ENCODE data around the gene SFSWAP.

SFSWAP gene

DNA sequence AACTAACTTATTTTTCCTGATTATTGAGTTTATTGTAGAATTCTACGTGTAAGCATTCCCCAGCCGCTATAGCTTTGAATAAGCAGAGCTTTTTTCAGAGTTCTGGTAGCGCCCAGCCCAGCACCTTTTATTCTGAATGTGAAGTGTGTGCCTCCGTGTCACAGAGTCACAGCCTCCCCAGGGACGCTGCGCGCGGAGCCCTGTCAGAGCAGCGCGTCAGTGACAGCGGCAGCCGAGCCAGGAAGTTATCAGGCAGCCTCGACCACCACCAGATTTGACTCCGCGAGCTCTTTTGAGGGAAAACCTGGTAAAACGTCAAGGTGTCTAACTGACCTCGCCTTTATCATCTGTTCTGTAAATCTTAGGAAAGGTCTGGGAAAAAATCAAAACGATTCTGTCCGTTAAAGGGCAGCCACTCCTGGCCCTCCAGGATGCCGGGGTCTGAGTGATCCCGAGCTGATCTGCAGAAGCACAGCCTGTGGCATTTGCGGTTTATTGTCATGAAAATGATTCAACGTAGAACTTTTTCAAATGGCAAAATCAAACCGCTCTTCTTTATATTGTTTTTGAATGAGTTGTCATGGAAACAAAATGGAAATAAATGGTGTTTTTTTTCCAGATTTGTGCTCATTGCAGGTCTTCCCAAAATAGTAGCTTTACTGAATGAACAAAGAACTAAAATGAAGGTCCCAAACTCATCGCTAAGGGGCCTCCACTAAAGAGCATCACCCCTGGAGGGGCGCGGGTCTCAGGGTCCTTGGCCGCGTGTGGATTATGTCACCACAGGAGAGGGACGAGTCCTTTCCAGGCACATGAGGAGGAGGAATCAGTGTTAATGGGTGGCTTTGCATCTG is 74.2 kb downstream of the SFSWAP start:
- no peak overlapping the region for H3K4me3 ChIP-seq (ENCODE audit: low read depth in 1 of 2, low read length in 2 of 2)
- H3K36me3 ChIP-seq (ENCODE audit: control insufficient read depth in 1 of 2, insufficient read depth in 2 of 2, low read length in 2 of 2), result peaks cover 24 to 69% of the 10 kb centered on the region in 2 donors
- H3K27me3 ChIP-seq (ENCODE audit: control insufficient read depth in 1 of 2, insufficient read depth in 2 of 2, low read length in 2 of 2), result no peaks in the 10 kb centered on the region
- H3K9me3 ChIP-seq (ENCODE audit: control insufficient read depth in 1 of 2, low read length in 2 of 2), result no peaks in the 10 kb centered on the region
- H3K4me1 ChIP-seq (ENCODE audit: control insufficient read depth in 1 of 2, insufficient read depth in 2 of 2, low read length in 2 of 2), result no peaks in the 10 kb centered on the region
- no peak overlapping the region for H3K9ac ChIP-seq (ENCODE audit: low read depth in 1 of 2, low read length in 2 of 2)
- H3K27ac ChIP-seq (ENCODE audit: low read depth, low read length), result no peak overlapping the region

DNA sequence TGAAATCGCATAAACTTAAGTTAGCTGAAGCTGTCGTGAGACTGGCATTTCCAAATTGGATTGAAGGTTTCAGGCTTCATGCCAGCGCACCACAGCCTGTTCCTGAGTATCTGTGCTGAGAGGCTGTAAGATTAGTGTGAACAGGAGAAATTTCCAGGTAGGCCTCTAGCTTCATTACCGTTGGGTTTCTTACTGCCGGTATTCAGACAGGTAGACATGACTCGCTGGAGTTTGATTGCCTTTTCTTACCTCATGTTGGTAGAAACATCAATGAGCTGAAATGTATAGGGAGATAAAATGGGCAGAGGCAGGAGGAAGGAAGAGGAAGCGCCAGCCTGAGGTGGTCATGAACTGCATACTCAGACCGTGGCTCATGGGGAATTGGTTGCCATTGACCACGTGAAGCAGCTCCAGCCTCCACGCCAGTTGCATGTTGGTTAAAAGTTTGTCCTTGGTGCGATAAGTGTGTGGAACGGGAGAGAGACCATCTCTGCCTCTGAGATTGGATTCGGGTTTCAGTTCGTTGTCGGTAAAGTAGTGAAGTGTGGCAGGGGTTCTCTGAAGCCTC is 75.0 kb downstream of the SFSWAP start:
- Histone ChIP-seq H3K27ac (ENCODE audit: low read depth, low read length) (no peak overlapping the region), H3K36me3 (ENCODE audit: control insufficient read depth in 1 of 2, insufficient read depth in 2 of 2, low read length in 2 of 2) (peaks cover 31 to 71% of the 10 kb centered on the region in 2 donors), H3K27me3 (ENCODE audit: control insufficient read depth in 1 of 2, insufficient read depth in 2 of 2, low read length in 2 of 2) (no peaks in the 10 kb centered on the region), H3K4me1 (ENCODE audit: control insufficient read depth in 1 of 2, insufficient read depth in 2 of 2, low read length in 2 of 2) (no peaks in the 10 kb centered on the region), H3K9me3 (ENCODE audit: control insufficient read depth in 1 of 2, low read length in 2 of 2) (no peaks in the 10 kb centered on the region), H3K4me3 (ENCODE audit: low read depth in 1 of 2, low read length in 2 of 2) (no peak overlapping the region), H3K9ac (ENCODE audit: low read depth in 1 of 2, low read length in 2 of 2) (no peak overlapping the region)

DNA sequence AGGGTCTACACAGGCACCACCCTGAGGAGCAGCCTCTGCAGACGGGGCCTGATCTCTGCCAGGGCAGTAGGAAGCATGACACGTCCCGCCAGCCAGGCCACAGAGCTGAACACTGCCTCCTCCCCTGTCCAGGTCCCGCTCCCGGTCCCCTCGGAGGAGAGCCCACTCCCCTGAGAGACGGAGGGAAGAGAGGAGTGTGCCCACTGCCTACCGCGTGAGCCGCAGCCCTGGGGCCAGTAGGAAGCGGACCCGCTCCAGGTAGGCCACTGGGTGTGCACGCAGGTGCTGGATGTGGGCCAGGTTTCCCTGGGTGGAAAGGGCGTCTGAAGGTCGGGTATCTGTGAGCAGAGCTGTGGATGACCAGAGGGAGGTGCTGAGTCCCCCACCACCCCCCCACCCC is 75.4 kb downstream of the SFSWAP start:
- peaks cover 31 to 70% of the 10 kb centered on the region in 2 donors for H3K36me3 ChIP-seq (ENCODE audit: control insufficient read depth in 1 of 2, insufficient read depth in 2 of 2, low read length in 2 of 2)
- no peak overlapping the region for H3K4me3 ChIP-seq (ENCODE audit: low read depth in 1 of 2, low read length in 2 of 2)
- H3K27ac ChIP-seq (ENCODE audit: low read depth, low read length), result no peak overlapping the region
- no peak overlapping the region for H3K9ac ChIP-seq (ENCODE audit: low read depth in 1 of 2, low read length in 2 of 2)
- no peaks in the 10 kb centered on the region for H3K27me3 ChIP-seq (ENCODE audit: control insufficient read depth in 1 of 2, insufficient read depth in 2 of 2, low read length in 2 of 2)
- no peaks in the 10 kb centered on the region for H3K4me1 ChIP-seq (ENCODE audit: control insufficient read depth in 1 of 2, insufficient read depth in 2 of 2, low read length in 2 of 2)
- H3K9me3 ChIP-seq (ENCODE audit: control insufficient read depth in 1 of 2, low read length in 2 of 2), result no peaks in the 10 kb centered on the region

DNA sequence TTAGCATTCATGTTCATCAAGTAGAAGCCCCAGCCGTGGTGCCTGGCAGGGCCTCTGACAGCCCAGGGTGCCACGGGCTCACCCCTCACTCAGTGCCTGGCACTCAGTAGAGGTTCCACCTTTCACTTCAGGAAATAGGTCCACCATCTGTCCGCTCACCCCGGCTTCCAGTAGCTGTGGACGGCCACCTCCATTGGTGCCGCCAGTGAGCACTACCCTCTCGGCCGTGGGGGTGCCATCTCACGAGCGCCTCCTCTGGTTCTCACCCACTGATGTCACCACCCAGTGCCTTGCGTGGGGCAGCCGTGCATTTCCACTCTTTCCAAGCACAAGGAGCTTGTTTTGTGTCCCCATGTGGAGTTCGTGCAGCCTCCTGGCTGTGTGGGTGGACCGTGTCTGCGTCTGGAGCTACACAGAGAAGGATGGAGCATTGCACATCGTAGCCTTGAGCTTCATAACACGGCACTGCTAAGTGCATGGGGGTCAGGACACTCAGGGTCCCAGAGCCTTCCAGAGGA is 76.3 kb downstream of the SFSWAP start:
- no peak overlapping the region for H3K4me3 ChIP-seq (ENCODE audit: low read depth in 1 of 2, low read length in 2 of 2)
- H3K27me3 ChIP-seq (ENCODE audit: control insufficient read depth in 1 of 2, insufficient read depth in 2 of 2, low read length in 2 of 2), result no peaks in the 10 kb centered on the region
- no peaks in the 10 kb centered on the region for H3K9me3 ChIP-seq (ENCODE audit: control insufficient read depth in 1 of 2, low read length in 2 of 2)
- no peak overlapping the region for H3K9ac ChIP-seq (ENCODE audit: low read depth in 1 of 2, low read length in 2 of 2)
- H3K27ac ChIP-seq (ENCODE audit: low read depth, low read length), result no peak overlapping the region
- peaks cover 34 to 73% of the 10 kb centered on the region in 2 donors for H3K36me3 ChIP-seq (ENCODE audit: control insufficient read depth in 1 of 2, insufficient read depth in 2 of 2, low read length in 2 of 2)
- H3K4me1 ChIP-seq (ENCODE audit: control insufficient read depth in 1 of 2, insufficient read depth in 2 of 2, low read length in 2 of 2), result no peaks in the 10 kb centered on the region

DNA sequence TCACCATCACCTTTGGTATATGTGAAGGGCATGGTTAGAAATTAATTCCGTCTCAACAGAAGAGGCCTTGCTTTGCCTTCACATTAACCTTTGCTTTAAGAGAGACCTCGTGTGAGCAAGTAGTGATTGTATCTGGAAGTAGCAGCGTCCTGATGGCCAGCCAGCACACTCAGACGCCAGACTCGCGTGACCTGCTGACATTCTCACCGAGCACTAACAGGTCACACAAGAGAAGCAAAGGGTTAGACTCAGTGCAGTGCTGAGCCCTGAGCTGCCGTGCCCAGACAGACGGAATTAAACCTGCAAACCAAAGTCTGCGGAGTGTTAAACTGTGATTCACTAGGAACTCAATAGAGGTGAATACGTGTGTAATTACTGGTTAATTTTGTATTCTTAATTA is 77.2 kb downstream of the SFSWAP start:
- Histone ChIP-seq H3K36me3 (ENCODE audit: control insufficient read depth in 1 of 2, insufficient read depth in 2 of 2, low read length in 2 of 2) (peaks cover 34 to 81% of the 10 kb centered on the region in 2 donors), H3K9ac (ENCODE audit: low read depth in 1 of 2, low read length in 2 of 2) (no peak overlapping the region), H3K27me3 (ENCODE audit: control insufficient read depth in 1 of 2, insufficient read depth in 2 of 2, low read length in 2 of 2) (no peaks in the 10 kb centered on the region), H3K4me3 (ENCODE audit: low read depth in 1 of 2, low read length in 2 of 2) (no peak overlapping the region), H3K9me3 (ENCODE audit: control insufficient read depth in 1 of 2, low read length in 2 of 2) (no peaks in the 10 kb centered on the region), H3K4me1 (ENCODE audit: control insufficient read depth in 1 of 2, insufficient read depth in 2 of 2, low read length in 2 of 2) (no peaks in the 10 kb centered on the region), H3K27ac (ENCODE audit: low read depth, low read length) (no peak overlapping the region)

DNA sequence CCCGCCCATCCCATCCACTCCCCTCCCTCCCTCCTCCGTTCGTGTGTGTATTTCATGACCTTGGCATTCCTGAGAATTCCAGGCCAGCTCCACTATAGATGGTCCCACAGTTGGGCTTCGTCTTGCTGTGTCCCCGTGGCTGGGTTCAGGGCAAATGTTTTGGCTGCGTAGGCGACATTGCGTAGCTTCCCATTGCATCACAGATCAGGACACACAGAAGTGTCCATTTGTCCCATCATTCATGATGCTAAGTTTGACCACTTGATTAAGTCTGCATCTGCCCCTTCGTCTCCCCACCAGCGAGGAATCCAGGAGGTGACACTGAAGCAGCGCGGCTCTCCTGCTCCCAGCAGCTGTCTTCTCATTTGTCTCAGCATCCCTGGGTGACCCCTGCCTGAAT is 78.7 kb downstream of the SFSWAP start:
- Histone ChIP-seq H3K4me3 (ENCODE audit: low read depth in 1 of 2, low read length in 2 of 2) (no peak overlapping the region), H3K27me3 (ENCODE audit: control insufficient read depth in 1 of 2, insufficient read depth in 2 of 2, low read length in 2 of 2) (no peaks in the 10 kb centered on the region), H3K27ac (ENCODE audit: low read depth, low read length) (no peak overlapping the region), H3K4me1 (ENCODE audit: control insufficient read depth in 1 of 2, insufficient read depth in 2 of 2, low read length in 2 of 2) (no peaks in the 10 kb centered on the region), H3K9ac (ENCODE audit: low read depth in 1 of 2, low read length in 2 of 2) (no peak overlapping the region), H3K9me3 (ENCODE audit: control insufficient read depth in 1 of 2, low read length in 2 of 2) (no peaks in the 10 kb centered on the region), H3K36me3 (ENCODE audit: control insufficient read depth in 1 of 2, insufficient read depth in 2 of 2, low read length in 2 of 2) (peaks cover 32 to 87% of the 10 kb centered on the region in 2 donors)

DNA sequence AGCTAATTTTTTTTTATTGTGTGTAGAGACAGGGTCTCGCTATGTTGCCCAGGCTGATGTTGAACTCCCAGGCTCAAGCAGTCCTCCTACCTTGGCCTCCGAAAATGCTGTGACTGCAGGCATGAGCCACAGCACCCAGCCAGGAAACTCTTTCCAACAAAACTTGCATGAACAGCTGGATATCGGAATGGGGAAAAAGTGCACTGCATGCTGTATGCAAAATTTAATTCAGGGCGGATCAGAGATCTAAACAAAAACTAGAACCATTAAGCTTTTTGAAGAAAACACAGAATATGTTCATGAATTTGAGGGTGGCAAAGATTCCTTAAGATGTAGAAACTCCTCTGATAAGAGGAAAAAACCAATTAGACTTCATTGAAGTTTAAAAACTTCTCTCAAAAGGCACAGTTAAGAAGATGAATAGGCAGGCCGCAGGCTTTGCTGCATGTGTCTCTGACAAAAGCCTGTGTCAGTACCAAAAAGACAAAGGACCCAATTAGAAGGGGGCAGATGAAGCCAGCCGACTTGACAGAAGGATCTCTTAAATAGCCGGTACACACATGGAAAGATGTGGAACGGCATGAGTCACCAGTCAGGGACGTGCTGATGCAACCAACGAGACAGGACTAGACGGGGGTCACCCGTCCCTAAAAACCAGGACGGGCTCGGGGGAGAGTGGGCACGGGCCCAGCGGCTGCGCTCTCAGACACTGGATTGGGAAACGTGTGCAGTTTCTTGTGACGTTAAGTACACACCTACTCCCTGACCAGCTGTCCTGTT is 82.5 kb downstream of the SFSWAP start:
- Histone ChIP-seq H3K9me3 (ENCODE audit: control insufficient read depth in 1 of 2, low read length in 2 of 2) (no peaks in the 10 kb centered on the region), H3K9ac (ENCODE audit: low read depth in 1 of 2, low read length in 2 of 2) (no peak overlapping the region), H3K27ac (ENCODE audit: low read depth, low read length) (no peak overlapping the region), H3K4me3 (ENCODE audit: low read depth in 1 of 2, low read length in 2 of 2) (no peak overlapping the region), H3K27me3 (ENCODE audit: control insufficient read depth in 1 of 2, insufficient read depth in 2 of 2, low read length in 2 of 2) (no peaks in the 10 kb centered on the region), H3K4me1 (ENCODE audit: control insufficient read depth in 1 of 2, insufficient read depth in 2 of 2, low read length in 2 of 2) (no peaks in the 10 kb centered on the region), H3K36me3 (ENCODE audit: control insufficient read depth in 1 of 2, insufficient read depth in 2 of 2, low read length in 2 of 2) (peaks cover 26 to 78% of the 10 kb centered on the region in 2 donors)

DNA sequence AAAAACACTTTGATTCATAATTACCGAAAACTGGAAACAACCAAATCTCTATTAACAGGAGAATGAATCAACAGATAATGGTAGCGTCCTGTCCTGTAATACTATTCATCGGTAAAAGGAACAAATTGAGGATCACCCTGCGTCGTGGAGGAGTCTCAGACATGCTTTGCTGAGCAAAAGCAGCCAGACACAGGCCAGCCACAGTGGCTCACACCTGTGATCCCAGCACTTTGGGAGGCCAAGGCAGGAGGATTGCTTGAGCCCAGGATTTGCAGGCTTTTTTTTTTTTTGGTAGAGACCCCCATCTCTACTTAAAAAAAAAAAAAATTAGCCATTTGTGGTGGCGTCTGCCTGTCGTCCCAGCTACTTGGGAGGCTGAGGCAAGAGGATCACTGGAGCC is 83.2 kb downstream of the SFSWAP start:
- Histone ChIP-seq H3K27me3 (ENCODE audit: control insufficient read depth in 1 of 2, insufficient read depth in 2 of 2, low read length in 2 of 2) (no peaks in the 10 kb centered on the region), H3K4me1 (ENCODE audit: control insufficient read depth in 1 of 2, insufficient read depth in 2 of 2, low read length in 2 of 2) (no peaks in the 10 kb centered on the region), H3K9me3 (ENCODE audit: control insufficient read depth in 1 of 2, low read length in 2 of 2) (no peaks in the 10 kb centered on the region), H3K9ac (ENCODE audit: low read depth in 1 of 2, low read length in 2 of 2) (no peak overlapping the region), H3K27ac (ENCODE audit: low read depth, low read length) (no peak overlapping the region), H3K36me3 (ENCODE audit: control insufficient read depth in 1 of 2, insufficient read depth in 2 of 2, low read length in 2 of 2) (peaks cover 28 to 74% of the 10 kb centered on the region in 2 donors), H3K4me3 (ENCODE audit: low read depth in 1 of 2, low read length in 2 of 2) (no peak overlapping the region)

DNA sequence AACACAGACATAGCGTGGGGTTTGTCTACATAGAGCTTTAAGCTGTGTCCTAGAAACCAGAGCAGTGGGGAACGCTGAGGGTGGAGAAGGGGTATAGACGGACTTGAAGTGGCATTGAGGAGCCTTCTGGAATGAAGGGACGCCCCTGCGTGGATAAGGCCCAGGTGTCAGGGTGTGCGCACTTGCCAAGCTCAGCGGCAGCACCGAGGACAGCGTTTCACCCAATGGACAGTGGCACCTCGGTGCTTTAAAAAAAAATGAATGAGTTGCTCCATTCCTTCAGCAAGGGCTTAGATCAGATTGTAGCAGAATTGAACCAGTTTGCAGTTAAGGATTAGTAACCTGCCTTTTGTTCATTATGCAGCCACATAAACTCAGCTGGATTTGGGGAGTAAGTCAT is 83.7 kb downstream of the SFSWAP start:
- peaks cover 30 to 73% of the 10 kb centered on the region in 2 donors for H3K36me3 ChIP-seq (ENCODE audit: control insufficient read depth in 1 of 2, insufficient read depth in 2 of 2, low read length in 2 of 2)
- H3K9me3 ChIP-seq (ENCODE audit: control insufficient read depth in 1 of 2, low read length in 2 of 2), result no peaks in the 10 kb centered on the region
- no peak overlapping the region for H3K27ac ChIP-seq (ENCODE audit: low read depth, low read length)
- no peak overlapping the region for H3K9ac ChIP-seq (ENCODE audit: low read depth in 1 of 2, low read length in 2 of 2)
- no peaks in the 10 kb centered on the region for H3K27me3 ChIP-seq (ENCODE audit: control insufficient read depth in 1 of 2, insufficient read depth in 2 of 2, low read length in 2 of 2)
- H3K4me1 ChIP-seq (ENCODE audit: control insufficient read depth in 1 of 2, insufficient read depth in 2 of 2, low read length in 2 of 2), result no peaks in the 10 kb centered on the region
- H3K4me3 ChIP-seq (ENCODE audit: low read depth in 1 of 2, low read length in 2 of 2), result no peak overlapping the region

DNA sequence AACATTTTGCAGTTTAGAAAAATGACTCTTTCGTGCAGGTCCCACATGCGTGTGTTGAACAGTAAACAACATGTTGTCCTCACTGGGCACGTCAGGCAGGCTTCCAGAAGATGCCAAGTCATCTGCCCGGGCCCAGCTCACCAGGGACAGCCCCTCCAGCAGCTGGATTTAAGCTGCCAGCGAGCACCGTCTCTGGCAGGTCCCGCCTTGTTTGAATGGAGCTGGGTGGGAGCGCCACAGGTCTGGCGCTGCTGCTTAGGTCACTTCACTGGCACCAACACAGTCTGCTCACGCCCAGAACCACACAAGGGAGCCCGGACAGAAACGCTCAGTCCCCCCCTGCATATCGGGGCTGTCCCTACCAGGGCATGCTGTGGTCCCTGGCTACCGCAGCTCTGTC is 84.2 kb downstream of the SFSWAP start:
- no peak overlapping the region for H3K27ac ChIP-seq (ENCODE audit: low read depth, low read length)
- H3K4me3 ChIP-seq (ENCODE audit: low read depth in 1 of 2, low read length in 2 of 2), result no peak overlapping the region
- no peaks in the 10 kb centered on the region for H3K27me3 ChIP-seq (ENCODE audit: control insufficient read depth in 1 of 2, insufficient read depth in 2 of 2, low read length in 2 of 2)
- H3K9ac ChIP-seq (ENCODE audit: low read depth in 1 of 2, low read length in 2 of 2), result no peak overlapping the region
- H3K9me3 ChIP-seq (ENCODE audit: control insufficient read depth in 1 of 2, low read length in 2 of 2), result no peaks in the 10 kb centered on the region
- peaks cover 25 to 73% of the 10 kb centered on the region in 2 donors for H3K36me3 ChIP-seq (ENCODE audit: control insufficient read depth in 1 of 2, insufficient read depth in 2 of 2, low read length in 2 of 2)
- no peaks in the 10 kb centered on the region for H3K4me1 ChIP-seq (ENCODE audit: control insufficient read depth in 1 of 2, insufficient read depth in 2 of 2, low read length in 2 of 2)

Data from duodenal mucosa (tissue), 2 donors.